ENCODE results near the gene CCDC92B. TPM values are rescaled to one million over a fixed set of nuclear protein-coding genes. Genes with fewer than 3 reads are reported as not detected.
A peak's percentile ranks its signal among the peaks of the same experiment; 100 is the strongest.

The CCDC92B gene
- total RNA-seq, 1 experiment from 2014 or later, result 0.09 TPM

DNA sequence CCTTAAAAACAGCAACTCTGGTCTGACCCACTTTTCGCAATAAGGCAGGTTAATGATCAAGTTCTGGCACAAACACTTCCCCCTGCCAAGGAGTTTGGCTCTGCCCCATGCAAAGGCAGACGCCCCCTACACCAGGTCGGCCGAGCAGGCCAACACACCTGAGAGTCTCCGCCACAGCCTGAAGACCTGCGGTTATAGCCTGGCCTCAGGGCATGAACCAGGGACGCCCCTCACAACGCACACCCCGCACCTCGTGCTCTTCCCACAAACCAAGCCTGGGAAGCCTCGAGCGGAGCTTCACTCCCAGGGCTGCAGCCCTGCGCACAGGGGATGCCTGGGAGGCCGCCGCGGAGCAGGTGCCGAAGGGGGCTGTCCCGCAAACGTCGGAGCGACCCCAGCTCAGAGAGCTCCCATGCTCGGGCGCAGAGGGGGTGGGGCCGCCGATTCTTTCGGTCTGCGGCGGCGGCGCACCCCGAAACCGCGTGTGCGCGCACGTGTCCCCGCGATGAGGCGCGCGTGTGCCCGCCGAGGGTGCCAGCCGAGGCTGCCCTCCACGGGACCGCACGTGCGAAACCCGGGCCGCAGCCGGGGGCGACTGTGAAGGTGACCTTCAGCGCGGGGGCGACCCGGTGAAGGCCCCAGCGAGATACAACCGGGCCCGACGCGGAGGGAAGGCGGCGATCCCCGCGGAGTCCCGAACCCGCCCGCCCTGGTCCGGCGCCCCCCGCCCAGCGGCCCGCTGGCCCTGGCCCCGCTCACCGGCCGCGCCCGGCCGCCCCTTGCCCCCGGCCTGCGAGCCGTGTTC lies 38.4 kb downstream of the CCDC92B start:
- H3K9me3 ChIP-seq (ENCODE audit: low read depth, low read length, poor library complexity, severe bottlenecking), result no peaks in the 10 kb centered on the region
- H3K27ac ChIP-seq (ENCODE audit: low read depth, low read length, poor library complexity, severe bottlenecking), result peak overlapping the region; percentile 81
- ChIA-PET POLR2A (ENCODE audit: low non-redundant PET) (interaction anchor here (0.7 kb wide), 1 partner anchor 304 kb away, joined by 4 read pairs; no protein-coding TSS in a partner anchor), CTCF (interaction anchor here (0.6 kb wide), 2 partner anchors 40 to 75 kb away, joined by 4 to 10 read pairs; no protein-coding TSS in a partner anchor)
- intact Hi-C loops (cut with micrococcal nuclease; ENCODE audit: unreplicated experiment), result no loop called here
- peak overlapping the region; percentile 88 for H3K4me3 ChIP-seq (ENCODE audit: low read depth, low read length, poor library complexity, severe bottlenecking)
- no peaks in the 10 kb centered on the region for H3K27me3 ChIP-seq (replicated peaks; ENCODE audit: insufficient read depth, low read depth, low read length, poor library complexity)
- H3K4me1 ChIP-seq (ENCODE audit: insufficient read depth, low read length, poor library complexity, severe bottlenecking), result peaks cover 34% of the 10 kb centered on the region
- DNase-seq (ENCODE audit: low spot score), result peak; percentile 52
- TF ChIP-seq, protein P1, sequence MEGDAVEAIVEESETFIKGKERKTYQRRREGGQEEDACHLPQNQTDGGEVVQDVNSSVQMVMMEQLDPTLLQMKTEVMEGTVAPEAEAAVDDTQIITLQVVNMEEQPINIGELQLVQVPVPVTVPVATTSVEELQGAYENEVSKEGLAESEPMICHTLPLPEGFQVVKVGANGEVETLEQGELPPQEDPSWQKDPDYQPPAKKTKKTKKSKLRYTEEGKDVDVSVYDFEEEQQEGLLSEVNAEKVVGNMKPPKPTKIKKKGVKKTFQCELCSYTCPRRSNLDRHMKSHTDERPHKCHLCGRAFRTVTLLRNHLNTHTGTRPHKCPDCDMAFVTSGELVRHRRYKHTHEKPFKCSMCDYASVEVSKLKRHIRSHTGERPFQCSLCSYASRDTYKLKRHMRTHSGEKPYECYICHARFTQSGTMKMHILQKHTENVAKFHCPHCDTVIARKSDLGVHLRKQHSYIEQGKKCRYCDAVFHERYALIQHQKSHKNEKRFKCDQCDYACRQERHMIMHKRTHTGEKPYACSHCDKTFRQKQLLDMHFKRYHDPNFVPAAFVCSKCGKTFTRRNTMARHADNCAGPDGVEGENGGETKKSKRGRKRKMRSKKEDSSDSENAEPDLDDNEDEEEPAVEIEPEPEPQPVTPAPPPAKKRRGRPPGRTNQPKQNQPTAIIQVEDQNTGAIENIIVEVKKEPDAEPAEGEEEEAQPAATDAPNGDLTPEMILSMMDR (conservative IDR thresholded peaks at IDR 0.05; ENCODE audit: low read depth, low read length), result no peak
- no peak for TF ChIP-seq EZH2 (IDR thresholded peaks at IDR 0.05; ENCODE audit: borderline replicate concordance, low read depth, low read length, poor library complexity, severe bottlenecking)
- no peaks in the 10 kb centered on the region for H3K36me3 ChIP-seq (ENCODE audit: insufficient read depth, low read length, poor library complexity, severe bottlenecking)
- no TSS peak for BruUV-seq (replicated peaks)

DNA sequence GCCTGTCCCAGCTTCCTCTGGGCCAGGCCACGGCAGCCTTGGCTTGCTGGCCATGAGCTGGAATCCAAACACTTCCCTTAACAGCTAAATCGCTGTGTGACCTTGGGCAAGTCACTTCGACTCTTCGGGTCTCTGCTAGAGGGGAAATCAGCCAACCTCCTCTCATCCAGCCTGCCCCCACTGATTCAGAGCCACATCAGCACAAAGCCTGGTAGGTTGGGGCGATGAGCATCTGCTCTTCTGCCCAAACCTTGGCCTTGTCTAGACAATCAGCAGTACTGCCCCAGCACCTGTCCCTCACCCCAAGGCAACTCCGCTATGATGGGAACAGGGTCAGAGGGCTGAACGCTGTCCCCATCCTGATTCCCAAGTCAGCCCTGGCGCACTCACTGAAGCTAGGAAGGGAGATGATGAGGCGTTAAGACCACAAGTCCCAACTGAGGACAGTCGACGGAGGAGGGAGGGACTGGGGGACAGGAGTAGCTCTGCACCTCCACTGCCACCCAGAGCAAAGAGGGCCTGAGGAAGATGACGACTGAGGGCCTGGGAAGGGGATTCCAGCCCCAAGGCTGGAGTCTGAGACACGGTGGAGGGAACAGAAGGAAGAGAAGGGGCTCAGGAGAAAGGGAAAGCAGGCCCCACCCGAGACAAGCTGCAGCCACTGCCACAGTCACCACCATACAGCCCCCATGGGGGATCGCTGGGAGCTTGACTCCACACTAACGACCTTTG lies 39.2 kb downstream of the CCDC92B start:
- intact Hi-C loops (cut with micrococcal nuclease; ENCODE audit: unreplicated experiment), result no loop called here
- Histone ChIP-seq H3K9me3 (ENCODE audit: low read depth, low read length, poor library complexity, severe bottlenecking) (no peaks in the 10 kb centered on the region), H3K36me3 (ENCODE audit: insufficient read depth, low read length, poor library complexity, severe bottlenecking) (no peaks in the 10 kb centered on the region), H3K4me3 (ENCODE audit: low read depth, low read length, poor library complexity, severe bottlenecking) (peak overlapping the region; percentile 88), H3K27me3 (replicated peaks; ENCODE audit: insufficient read depth, low read depth, low read length, poor library complexity) (no peaks in the 10 kb centered on the region), H3K4me1 (ENCODE audit: insufficient read depth, low read length, poor library complexity, severe bottlenecking) (peaks cover 34% of the 10 kb centered on the region), H3K27ac (ENCODE audit: low read depth, low read length, poor library complexity, severe bottlenecking) (peak overlapping the region; percentile 81)
- no peak for DNase-seq (ENCODE audit: low spot score)
- TSS peak; percentile 64 for BruUV-seq (replicated peaks)
- TF ChIP-seq EZH2 (IDR thresholded peaks at IDR 0.05; ENCODE audit: borderline replicate concordance, low read depth, low read length, poor library complexity, severe bottlenecking), result no peak
- TF ChIP-seq, protein P1 (conservative IDR thresholded peaks at IDR 0.05; ENCODE audit: low read depth, low read length), result no peak
- POLR2A ChIA-PET (ENCODE audit: low non-redundant PET), result no interaction called here
- CTCF ChIA-PET, result interaction anchor here (0.5 to 0.6 kb wide), 2 partner anchors 76 to 1042 kb away, joined by 4 to 6 read pairs; no protein-coding TSS in a partner anchor

DNA sequence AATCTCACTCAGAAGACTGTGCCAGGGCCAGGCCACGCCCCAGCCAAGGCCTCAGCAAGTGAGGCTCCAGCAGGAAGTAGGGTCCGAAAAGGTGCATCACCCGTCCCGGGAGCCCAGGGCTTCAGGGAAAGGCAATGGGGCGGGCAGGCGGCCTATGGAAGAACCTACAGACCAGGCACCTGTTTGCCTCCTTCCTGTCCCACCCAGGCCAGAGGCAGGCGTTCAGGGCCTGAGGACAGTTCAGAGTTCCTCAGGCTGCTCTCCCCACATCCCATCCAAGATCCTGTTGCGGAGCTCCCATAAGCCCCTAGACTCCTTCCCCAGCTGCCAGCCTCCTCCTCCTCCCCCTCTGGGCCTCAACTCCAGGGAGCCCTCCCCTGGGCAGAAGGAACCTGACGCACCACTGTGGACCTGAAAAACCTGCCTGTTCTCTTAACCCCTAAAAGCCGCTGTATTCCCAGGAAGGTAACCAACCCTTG lies 40.2 kb downstream of the CCDC92B start:
- CTCF ChIA-PET, result no interaction called here

More for the DNA sequence above, 40.2 kb downstream of the CCDC92B start:
- no peak overlapping the region for H3K4me3 ChIP-seq (ENCODE audit: low read depth, low read length, poor library complexity, severe bottlenecking)
- no peaks in the 10 kb centered on the region for H3K36me3 ChIP-seq (ENCODE audit: insufficient read depth, low read length, poor library complexity, severe bottlenecking)
- no peaks in the 10 kb centered on the region for H3K27me3 ChIP-seq (replicated peaks; ENCODE audit: insufficient read depth, low read depth, low read length, poor library complexity)
- no peaks in the 10 kb centered on the region for H3K9me3 ChIP-seq (ENCODE audit: low read depth, low read length, poor library complexity, severe bottlenecking)
- DNase-seq (ENCODE audit: low spot score), result no peak
- POLR2A ChIA-PET (ENCODE audit: low non-redundant PET), result no interaction called here
- no peak for TF ChIP-seq EZH2 (IDR thresholded peaks at IDR 0.05; ENCODE audit: borderline replicate concordance, low read depth, low read length, poor library complexity, severe bottlenecking)
- TF ChIP-seq, protein P1 (conservative IDR thresholded peaks at IDR 0.05; ENCODE audit: low read depth, low read length), result no peak
- intact Hi-C loops (cut with micrococcal nuclease; ENCODE audit: unreplicated experiment), result no loop called here
- no TSS peak for BruUV-seq (replicated peaks)
- peak overlapping the region; percentile 81 for H3K27ac ChIP-seq (ENCODE audit: low read depth, low read length, poor library complexity, severe bottlenecking)
- H3K4me1 ChIP-seq (ENCODE audit: insufficient read depth, low read length, poor library complexity, severe bottlenecking), result peaks cover 34% of the 10 kb centered on the region
